Activated CD4-positive, alpha-beta T cell treated with anti-CD3 and anti-CD28 coated beads, Interleukin-10, Interleukin-2, amounts not matched to agents 100 ng/mL and 50 ng/mL, durations not matched to agents 16 hours and 8 hours (primary cell): ENCODE measurements around the gene B2M.
"Not testable (repeated sequence)": the region's sequence is repeated elsewhere in the genome, so short reads cannot be mapped to it uniquely, and the experiment has no call there.

Experiments used
- DNase-seq: peaks from one replicate; pipeline ENCODE4 v3.0.0-alpha.2; 2020

B2M gene

DNA sequence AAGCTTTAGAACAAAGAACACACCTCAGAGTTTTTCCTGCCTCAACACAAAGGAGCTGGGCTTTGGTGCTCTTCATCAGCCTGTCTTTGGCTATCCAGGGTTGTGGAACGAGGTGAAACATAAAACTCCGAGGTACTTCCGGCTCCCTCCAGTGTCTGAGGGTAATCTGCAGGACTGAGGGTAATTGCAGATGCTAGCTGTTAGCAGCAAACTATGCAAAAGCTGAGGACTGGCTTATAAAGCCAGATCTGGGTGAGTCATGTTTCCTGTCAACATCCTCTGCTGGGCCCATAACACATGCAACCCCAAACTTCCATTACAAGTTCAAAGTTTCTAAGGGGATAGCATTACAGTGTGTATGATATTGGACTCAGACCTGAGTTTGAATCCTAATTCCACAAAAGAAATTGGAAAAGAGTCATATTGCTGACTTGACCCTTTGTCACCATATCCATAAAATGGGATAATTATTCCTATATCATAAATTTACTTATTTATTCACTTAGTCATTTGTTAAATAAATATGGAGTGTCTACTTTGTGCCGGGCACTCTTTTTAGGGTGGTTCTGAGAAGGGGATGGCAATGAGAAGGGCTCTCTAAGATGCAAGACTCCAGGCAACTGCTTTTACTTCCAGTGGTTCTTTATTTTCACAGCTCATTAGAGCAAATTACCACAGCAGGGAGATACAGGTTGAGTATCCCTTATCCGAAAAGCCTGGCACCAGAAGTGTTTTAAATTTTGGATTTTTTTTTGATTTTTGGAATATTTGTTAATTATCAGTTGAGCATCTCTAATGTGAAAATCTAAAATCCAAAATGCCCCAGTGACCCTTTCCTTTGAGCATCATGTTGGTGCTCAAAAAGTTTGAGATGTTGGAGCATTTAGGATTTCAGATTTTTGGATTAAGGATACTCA is 15.5 kb downstream of the B2M start:
- peak; percentile 96 for DNase-seq

DNA sequence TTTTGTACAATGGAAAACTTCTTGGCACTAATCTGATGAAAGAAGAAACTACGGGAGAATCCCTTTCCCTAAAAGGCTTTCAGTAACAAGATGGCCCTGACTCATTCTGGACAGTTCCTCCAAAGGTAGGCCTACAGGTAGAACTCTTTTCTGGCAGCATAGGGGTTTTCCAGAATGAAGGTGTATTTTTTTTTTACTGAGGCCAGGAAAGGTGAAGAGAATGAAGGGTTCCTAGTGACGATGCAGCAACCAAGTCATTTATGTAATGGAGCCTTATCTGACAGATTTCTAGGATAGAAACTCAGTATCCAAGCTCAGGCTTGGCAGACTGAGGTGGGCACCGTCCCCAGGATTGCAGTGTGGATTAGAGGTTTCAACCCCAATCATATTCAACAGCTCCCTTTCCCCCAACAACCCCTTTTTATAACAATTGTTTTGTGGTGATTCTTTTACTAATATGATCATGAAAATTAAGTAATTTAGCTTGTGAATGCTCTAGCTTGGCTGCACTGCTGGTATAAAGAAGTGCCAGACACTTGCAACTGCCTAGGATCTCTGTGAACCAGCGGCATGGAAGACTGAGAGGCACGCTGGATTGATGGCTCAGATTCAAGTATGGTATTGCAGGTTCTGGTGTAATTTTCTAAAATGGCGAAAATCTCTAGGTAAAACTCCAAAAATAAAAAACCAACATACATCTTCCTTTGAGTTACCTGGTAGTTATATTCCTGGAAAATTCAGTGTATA is 16.3 kb downstream of the B2M start:
- DNase-seq: no peak

DNA sequence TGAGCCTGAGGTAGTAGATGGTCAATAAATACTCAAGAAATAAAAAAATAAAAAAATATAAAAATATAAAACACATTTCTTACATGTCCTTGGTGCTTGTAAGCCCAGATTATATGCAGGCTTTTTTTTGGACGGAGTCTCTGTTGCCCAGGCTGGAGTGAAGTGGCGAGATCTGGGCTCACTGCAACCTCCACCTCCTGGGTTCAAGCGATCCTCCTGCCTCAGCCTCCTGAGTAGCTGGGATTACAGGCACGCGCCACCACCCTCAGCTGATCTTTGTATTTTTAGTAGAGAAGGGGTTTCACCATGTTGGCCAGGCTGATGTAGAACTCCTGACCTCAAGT is 16.9 kb downstream of the B2M start:
- DNase-seq: not testable (repeated sequence)

DNA sequence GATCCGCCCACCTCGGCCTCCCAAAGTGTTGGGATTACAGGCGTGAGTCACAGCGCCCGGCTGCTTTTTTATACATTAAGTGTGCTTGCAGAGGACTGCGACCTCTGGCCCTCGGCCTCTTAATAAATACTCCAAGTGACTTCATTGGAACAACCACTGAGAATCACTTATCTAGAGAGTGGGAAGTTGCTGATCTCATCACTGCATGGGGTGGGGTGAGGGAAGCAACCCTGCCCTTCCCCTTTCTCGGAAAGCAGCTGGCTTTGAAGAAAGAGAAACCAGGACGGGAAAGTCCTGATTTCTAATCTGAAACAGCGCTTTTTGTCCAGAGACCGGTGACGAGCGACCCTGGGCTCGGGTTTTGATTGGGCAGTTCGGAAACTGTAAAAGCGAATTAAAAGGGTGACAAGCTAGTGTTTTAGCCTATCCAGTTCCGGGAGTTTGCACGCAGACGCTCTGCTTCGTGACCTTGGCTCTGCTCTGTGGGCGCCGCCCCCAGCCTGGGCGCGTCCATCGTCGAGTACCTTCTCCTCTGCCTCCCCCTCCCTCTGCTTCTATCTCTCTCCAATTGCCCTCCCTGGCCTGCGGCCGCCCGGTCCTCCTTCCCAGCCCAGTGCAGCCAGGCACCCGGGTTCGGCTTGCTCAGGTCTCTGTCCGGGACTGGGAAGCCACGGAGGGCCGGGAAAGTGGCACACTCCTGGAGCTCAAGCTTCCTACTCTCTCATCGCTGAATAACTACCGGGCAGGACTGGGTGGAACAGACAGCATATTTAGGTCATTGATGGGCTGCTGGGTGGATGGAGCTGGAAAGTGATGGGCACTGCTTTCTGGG is 17.5 kb downstream of the B2M start:
- DNase-seq: peak; percentile 99

DNA sequence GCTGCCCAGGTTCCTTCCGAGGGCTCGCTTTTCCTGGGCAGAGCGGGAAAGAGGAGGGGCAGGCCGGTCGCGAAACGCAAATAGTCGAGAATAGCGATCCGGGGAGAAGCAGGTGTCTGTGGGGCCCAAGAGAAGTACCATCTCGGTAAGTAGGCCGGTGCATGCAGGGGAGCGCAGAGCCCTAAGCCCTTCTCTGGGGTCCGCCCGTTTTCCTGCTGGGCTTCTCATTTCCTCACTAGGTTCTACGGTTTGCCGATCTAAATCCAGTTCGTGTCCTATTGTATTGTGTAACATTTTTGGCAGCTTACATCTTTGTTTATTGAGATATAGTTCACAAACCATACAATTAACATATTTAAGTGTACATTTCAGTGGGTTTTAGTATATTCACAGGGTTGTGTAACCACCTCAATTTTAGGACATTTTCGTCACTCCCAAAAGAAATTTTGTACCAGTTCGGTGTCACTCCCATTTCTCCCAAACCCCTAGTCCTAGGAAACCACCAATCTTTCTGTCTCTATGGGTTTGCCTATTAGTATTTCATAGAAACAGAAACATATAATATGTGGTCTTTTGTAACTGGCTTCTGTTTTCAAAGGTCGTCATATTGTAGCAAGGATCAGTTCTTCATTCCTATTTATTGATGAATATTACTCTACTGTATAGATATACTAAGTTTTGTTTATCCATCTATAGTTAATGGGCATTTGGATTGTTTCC is 18.3 kb downstream of the B2M start:
- DNase-seq: no peak

DNA sequence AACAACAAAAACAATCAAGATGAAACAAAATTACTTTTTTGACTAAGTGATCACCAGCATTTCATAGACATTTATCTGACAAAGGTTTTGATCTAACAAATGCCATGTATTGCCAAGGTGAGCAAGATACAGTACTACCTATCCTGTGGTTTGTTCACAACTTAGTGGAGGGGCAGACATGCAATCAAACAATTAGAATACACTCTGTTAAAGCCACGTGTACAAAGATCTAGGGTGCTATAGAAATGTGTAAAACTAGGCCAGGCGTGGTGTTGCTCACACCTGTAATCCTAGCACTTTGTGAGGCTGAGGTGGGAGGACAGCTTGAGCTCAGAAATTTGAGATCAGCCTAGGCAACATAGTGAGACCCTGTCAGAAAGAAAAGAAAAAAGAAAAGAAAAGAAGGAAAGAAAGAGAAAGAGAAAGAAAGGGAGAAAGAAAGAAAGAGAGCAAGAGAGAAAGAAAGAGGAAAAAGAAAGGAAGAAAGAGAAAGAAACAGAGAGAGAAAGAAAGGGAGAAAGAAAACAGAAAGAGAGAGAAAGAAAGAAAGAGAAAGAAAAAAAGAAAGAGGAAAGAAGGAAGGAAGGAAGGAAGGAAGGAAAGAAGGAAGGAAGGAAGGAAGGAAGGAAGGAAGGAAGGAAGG is 23.6 kb downstream of the B2M start:
- no peak for DNase-seq

DNA sequence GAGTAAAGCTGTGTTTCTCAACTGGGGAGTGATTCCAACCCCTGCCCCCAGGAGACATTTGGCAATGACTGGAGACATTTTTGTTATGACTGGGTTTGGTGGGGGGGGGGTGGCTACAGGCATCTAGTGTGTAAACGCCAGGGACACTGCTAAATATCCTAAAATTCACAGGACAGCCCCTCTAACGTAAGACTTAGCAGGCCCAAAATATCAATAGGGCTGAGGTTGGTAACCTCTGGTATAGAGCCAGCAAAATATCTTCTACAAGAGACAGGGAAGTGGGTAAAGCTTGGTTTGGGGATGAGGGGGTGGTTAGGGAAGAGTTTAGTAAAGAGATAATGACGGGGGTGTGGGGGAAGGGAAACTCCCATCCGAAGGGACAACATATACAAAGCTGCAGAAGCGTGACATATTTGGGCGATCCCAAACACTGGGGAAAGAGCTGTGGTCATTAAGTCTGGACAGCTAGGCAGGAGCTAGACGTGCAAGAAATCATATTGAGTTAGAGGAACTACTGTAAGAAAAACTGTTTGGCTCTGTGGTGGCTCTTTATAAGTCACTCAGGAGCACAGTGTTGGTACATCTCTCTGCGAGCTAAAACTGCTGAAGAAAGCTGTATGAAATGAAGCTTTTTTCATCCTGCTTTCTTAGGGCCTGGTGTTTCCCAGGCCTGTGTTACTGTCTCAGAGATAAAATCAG is 24.3 kb downstream of the B2M start:
- peak; percentile 74 for DNase-seq

DNA sequence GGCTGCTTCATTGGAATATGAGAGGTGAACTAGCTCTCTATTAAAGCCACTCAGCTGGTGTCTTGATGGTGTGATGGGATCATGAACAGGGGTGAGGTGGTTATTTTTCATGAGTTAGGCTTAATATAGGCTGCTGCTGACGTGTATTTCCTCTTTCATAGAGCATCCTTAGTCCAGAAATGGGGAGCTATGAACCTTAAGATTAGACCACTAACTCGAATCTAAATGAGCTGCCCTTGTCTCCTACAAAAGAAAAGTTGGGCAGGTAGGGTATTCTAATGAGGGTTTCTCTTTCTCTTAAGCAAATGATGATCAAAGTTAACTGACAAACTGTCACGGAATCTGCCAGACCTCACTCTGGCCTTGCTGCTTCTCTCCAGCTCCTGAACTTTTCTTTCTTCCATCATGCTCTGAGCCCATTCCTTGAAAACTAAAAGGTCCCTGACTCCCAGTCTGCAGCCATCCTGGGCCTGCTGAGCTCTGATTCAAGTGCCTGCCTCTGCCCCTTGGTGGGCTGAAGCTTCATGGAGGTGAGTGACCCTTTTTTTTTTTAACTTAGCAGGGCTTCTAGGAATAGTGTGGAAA is 25.0 kb downstream of the B2M start, which contains the start of gene TRIM69:
TSS of gene TRIM69 (plus strand) at position 348 of the 585 bp plus-strand sequence. CDS start at position 525, 177 bp downstream.
- no peak for DNase-seq

DNA sequence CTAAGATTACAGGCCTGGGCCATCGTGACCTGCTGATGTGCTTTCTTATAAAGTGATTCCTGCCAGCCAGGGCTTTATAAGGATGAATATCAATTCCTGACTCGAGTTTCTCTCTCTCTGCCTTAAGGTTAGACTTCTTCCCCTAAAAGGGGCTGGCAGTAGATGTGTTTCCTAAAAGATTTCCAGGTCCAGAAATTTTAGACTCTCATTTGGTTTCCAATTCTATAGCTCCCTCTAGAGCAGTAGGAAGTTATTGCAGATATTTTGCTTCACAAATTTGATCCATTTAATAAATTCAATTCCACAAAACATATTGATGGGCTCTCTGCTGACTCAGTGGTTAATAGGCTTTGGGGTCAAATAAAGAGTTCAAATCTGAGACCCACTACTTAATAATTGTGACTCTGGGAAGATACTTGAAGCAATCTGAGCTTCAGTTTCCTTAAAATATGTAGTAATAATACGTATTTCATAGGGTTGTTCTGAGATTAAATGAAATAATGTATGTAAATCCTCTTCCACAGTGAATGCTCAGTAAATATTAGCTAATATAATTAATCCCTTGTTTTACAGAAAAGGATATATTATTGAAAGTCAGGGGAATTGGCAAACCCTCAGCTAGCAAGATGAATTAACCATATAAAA is 27.1 kb downstream of the B2M start:
- DNase-seq: peak; percentile 63

DNA sequence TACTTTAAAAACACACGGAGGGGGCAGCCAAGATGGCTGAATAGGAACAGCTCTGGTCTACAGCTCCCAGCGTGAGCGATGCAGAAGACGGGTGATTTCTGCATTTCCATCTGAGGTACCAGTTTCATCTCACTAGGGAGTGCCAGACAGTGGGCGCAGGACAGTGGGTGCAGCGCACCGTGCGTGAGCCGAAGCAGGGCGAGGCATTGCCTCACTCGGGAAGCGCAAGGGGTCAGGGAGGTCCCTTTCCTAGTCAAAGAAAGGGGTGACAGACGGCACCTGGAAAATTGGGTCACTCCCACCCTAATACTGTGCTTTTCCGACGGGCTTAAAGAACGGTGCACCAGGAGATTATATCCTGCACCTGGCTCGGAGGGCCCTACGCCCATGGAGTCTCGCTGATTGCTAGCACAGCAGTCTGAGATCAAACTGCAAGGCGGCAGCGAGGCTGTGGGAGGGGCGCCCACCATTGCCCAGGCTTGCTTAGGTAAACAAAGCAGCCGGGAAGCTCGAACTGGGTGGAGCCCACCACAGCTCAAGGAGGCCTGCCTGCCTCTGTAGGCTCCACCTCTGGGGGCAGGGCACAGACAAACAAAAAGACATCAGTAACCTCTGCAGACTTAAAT is 28.0 kb downstream of the B2M start:
- not testable (repeated sequence) for DNase-seq

DNA sequence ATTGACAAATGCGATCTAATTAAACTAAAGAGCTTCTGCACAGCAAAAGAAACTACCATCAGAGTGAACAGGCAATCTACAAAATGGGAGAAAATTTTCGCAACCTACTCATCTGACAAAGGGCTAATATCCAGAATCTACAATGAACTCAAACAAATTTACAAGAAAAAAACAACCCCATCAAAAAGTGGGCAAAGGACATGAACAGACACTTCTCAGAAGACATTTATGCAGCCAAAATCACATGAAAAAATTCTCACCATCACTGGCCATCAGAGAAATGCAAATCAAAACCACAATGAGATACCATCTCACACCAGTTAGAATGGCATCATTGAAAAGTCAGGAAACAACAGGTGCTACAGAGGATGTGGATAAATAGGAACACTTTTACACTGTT is 32.1 kb downstream of the B2M start:
- not testable (repeated sequence) for DNase-seq

DNA sequence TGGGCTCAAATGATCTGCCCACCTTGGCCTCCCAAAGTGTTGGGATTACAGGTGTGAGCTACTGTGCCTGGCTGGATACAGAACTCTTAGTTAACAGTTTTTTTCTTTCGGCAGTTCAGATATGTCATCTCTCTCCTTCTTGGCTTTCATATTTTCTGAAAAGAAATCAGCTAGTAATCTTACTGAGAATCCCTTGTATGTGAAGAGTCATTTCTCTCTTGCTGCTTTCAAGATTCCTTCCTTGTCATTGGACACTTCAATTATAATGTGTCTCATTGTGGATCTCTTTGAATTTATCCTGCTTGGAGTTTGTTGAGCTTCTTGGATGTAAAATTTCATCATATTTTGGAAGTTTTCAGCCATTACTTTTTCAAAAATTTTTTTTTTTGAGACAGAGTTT is 42.0 kb downstream of the B2M start:
- no peak for DNase-seq

DNA sequence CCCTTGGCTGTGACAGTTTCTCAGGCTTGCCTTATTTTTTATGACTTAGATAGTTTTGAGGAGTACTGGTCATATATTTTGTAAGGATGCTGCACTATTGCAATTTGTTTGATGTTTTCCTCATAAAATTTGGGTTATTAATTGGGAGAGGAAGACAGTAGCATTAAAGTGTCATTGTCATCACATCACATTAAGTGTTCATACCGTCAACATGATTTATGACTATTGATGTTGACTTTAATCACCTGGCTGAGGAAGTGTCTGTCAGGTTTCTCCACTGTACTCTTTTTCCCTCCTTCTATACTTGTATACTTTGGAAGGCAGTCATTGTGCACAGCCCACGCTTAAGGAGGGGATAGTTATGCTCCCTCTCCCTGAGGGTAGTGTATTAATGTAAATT is 51.9 kb downstream of the B2M start:
- DNase-seq: no peak

DNA sequence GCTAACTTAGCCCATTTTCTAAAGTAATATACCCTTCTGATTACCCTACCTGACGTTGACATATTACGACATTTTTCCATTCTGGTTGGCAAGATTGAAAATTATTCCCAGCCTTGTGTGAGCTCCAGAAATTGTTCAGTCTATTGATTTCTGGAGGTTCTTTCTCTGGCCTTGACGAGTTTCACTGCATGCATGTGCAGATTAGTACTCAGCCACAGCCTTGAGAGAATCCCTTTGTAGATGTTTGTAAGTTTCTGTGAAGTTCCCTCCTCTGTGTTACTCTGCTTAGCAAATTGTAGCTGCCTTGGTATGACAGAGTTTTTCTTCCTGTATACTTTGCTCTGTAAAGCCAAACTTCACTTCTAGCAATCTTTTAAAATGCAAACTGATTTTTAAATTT is 52.5 kb downstream of the B2M start:
- no peak for DNase-seq

DNA sequence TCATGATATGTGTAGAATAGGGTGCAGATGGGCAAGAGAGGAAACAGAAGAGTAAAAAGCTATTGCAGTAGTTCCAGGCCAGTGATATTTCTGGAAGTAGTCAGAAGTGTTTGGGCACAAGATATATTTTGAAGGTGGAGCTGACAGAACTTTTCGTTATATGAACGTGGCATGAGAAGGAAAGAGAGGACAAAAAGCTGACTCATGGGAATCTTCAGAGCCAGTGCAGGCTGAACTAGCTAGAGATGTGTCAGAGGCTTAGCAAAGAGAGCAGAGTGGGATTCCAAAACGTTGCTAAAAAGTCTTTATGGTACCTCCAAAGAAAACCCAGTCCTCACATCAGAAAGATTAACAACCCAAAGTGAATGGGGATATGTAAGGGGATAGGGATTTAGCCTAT is 53.7 kb downstream of the B2M start:
- DNase-seq: no peak
